ENCODE results near the gene TBL1X. TPM values are rescaled to one million over a fixed set of nuclear protein-coding genes. Genes with fewer than 3 reads are reported as not detected.

The TBL1X gene
- total RNA-seq, 1 experiment from 2014 or later, result 31.9 TPM

GRCh38 chrX:9788911-9789310 is 324.1 kb downstream of the TBL1X start:
- Histone ChIP-seq H3K9me3 (ENCODE audit: low read length) (no peaks in the 10 kb centered on the region), H3K4me2 (ENCODE audit: low read length) (peak overlapping the region; percentile 87), H3K79me2 (ENCODE audit: low read length) (peaks cover 42% of the 10 kb centered on the region), H4K20me1 (ENCODE audit: low read length) (no peaks in the 10 kb centered on the region), H3K9ac (ENCODE audit: low read length) (no peak overlapping the region), H2AFZ (ENCODE audit: low read length) (no peak overlapping the region), H3K9me2 (replicated peaks; ENCODE audit: low read length) (no peaks in the 10 kb centered on the region), H3K27me3 (ENCODE audit: low read length) (no peaks in the 10 kb centered on the region), H3K4me1 (ENCODE audit: insufficient read depth, low read length) (peaks cover 28% of the 10 kb centered on the region), H3K4me3 (ENCODE audit: low read length) (no peak overlapping the region), H3K36me3 (ENCODE audit: low read depth, low read length) (no peaks in the 10 kb centered on the region), H3K27ac (ENCODE audit: low read length) (peak overlapping the region; percentile 20), H3F3A (ENCODE audit: low read length, unreplicated experiment) (no peaks in the 10 kb centered on the region)
- DNase-seq, result peak; percentile 81
- peak; percentile 71 for ATAC-seq
- ChIA-PET CTCF (no interaction called here), POLR2A (ENCODE audit: unreplicated experiment) (no interaction called here)
- TF ChIP-seq EZH2 (IDR thresholded peaks at IDR 0.05; ENCODE audit: low read length, unreplicated experiment) (no peak), CTCF (conservative IDR thresholded peaks at IDR 0.05; ENCODE audit: low read depth, low read length) (no peak)
- no TSS peak for BruUV-seq (replicated peaks)
- intact Hi-C loops (cut with micrococcal nuclease), result loop anchor here (5.0 to 10.0 kb wide), 2 partner anchors 56 to 83 kb away; no protein-coding TSS in a partner anchor

GRCh38 chrX:9789555-9789954 is 324.7 kb downstream of the TBL1X start:
- intact Hi-C loops (cut with micrococcal nuclease), result loop anchor here (5.0 to 10.0 kb wide), 2 partner anchors 55 to 83 kb away; no protein-coding TSS in a partner anchor
- H3K36me3 ChIP-seq (ENCODE audit: low read depth, low read length), result no peaks in the 10 kb centered on the region
- no peak for DNase-seq
- H3K9me3 ChIP-seq (ENCODE audit: low read length), result no peaks in the 10 kb centered on the region
- CTCF ChIA-PET, result no interaction called here
- H3K79me2 ChIP-seq (ENCODE audit: low read length), result peaks cover 42% of the 10 kb centered on the region
- H4K20me1 ChIP-seq (ENCODE audit: low read length), result no peaks in the 10 kb centered on the region
- no peaks in the 10 kb centered on the region for H3K9me2 ChIP-seq (replicated peaks; ENCODE audit: low read length)
- H3K4me2 ChIP-seq (ENCODE audit: low read length), result peak overlapping the region; percentile 87; the same call in 1 of the 2 replicates
- no peak for TF ChIP-seq EZH2 (IDR thresholded peaks at IDR 0.05; ENCODE audit: low read length, unreplicated experiment)
- TF ChIP-seq EZH2phosphoT487 (IDR thresholded peaks at IDR 0.05; ENCODE audit: borderline replicate concordance, low read length), result no peak
- TF ChIP-seq CTCF (conservative IDR thresholded peaks at IDR 0.05; ENCODE audit: low read depth, low read length), result no peak
- POLR2A ChIA-PET (ENCODE audit: unreplicated experiment), result no interaction called here
- no peaks in the 10 kb centered on the region for H3K27me3 ChIP-seq (ENCODE audit: low read length)
- no peak for ATAC-seq
- H3F3A ChIP-seq (ENCODE audit: low read length, unreplicated experiment), result no peaks in the 10 kb centered on the region
- no TSS peak for BruUV-seq (replicated peaks)
- no peak overlapping the region for H3K4me3 ChIP-seq (ENCODE audit: low read length)
- H3K9ac ChIP-seq (ENCODE audit: low read length), result no peak overlapping the region
- H3K27ac ChIP-seq (ENCODE audit: low read length), result peak overlapping the region; percentile 20; the same call in 1 of the 2 replicates
- H3K4me1 ChIP-seq (ENCODE audit: insufficient read depth, low read length), result peaks cover 28% of the 10 kb centered on the region
- no peak overlapping the region for H2AFZ ChIP-seq (ENCODE audit: low read length)
